ENCODE results near the gene TMPRSS2.

The TMPRSS2 gene

DNA sequence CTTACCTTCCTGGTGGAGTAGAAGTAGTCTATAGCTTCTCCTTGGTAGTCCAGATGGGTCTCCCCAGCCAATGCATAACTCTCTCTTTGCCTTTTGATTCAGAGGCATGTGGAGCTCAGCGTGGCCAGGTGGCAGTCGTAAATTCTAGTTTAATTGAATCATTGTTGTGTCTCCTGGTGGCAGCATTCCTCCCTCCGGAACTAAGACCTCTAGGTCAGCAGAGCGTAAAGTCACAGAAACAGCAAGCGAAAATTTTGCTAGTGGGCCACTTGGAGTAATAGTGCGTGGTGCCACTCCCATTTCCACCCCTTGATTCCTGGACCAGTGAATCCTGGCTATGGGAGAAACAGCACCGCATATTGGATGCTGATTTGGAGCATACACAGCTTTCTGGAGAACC lies 3.9 kb upstream of the TMPRSS2 start:
- no peak overlapping the region for H3K4me3 ChIP-seq (ENCODE audit: low read depth, low read length)
- DNase-seq (ENCODE audit: low read depth): no peak

DNA sequence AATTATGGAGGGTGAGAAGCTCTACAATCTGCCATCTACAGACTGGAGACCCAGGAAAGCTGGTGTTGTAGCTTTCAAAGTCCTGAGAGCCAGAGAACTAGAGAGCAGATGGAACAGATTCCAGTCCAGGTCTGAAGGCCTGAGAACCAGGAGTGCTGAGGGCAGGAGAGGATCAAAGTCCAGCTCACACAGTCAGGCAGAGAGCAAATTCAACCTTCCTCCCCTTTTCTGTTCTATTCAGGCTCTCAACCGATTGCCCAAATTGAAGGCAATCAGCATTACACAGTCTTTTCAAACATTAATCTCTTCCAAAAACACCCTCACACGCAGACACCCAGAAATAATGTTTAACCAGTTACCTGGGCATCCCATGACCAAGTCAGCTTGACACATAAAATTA lies 2.5 kb upstream of the TMPRSS2 start:
- no peak for DNase-seq (ENCODE audit: low read depth)
- no peak overlapping the region for H3K4me3 ChIP-seq (ENCODE audit: low read depth, low read length)

DNA sequence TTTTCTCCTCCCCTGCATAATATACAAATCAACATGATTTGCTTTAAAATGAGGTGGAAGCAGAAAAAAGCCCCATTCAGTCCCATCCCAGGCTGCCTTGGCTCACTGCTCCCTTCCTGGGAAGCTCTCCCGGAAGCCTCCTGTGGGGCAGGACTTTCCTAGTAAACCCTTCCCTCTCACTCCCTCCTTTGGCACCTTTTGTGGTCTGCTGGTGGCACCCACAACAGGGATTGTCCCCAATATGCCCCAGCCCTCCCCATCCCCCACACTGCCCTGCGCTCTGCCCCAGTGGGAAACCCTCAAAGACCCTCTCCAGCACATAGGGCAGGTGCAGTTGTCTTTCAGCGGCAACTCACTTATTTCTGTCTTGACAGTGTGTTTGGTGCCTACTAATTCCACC lies 1.8 kb upstream of the TMPRSS2 start:
- no peak overlapping the region for H3K4me3 ChIP-seq (ENCODE audit: low read depth, low read length)
- DNase-seq (ENCODE audit: low read depth): no peak

DNA sequence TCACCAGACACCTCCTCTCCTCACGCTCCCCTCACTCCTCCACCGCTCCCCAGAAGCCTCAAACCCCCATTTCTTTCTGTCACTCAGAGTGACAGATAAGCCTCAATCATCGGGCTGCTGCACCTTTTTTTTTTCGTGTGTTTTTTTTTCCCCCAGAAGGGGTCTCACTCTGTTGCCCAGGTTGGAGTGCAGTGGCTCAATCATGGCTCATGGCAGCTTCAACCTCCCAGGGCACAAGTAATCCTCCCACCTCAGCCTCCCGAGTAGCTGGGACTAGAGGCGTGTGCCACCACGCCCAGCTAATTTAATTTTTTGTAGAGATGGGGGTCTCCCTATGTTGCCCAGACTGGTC lies 1.2 kb upstream of the TMPRSS2 start:
- no peak for DNase-seq (ENCODE audit: low read depth)

DNA sequence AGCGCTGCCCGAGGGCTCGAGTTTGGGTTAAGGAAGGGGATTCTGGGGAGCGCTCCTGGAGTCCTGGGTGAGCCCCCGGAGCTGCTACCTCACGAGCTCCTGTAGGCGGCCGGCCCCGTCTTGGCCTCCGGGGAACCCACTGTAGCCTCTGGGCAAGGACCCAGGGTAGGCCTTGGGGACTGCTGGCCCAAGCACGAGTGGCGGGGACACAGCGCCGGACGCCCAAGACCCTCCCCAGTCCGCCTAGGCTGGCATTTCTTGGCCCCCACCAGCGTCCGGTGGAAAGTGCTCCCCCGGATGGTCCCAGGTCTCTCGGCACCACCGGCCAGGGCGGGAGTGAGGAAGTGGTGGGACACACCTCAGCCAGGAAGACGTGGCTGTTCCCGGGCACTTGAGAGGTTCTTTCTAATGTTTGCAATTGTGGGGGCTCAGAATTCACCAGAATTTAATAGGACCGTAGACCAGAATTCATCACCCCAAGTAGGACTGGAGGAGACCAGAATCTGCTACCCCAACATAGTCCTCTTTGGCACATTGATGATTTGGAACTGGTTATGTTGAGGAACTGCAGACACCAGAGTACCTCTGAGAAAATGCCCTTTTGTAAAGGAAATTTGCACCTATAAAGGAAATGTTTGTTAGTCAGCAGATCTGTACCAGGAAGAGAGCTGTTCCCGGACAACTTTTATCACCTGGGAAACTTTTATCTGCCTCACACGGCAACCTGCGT lies 622 bp upstream of the TMPRSS2 start:
- DNase-seq (ENCODE audit: low read depth): no peak
- H3K4me3 ChIP-seq (ENCODE audit: low read depth, low read length): no peak overlapping the region

More for the DNA sequence above, 1.2 kb upstream of the TMPRSS2 start:
- no peak overlapping the region for H3K4me3 ChIP-seq (ENCODE audit: low read depth, low read length)

DNA sequence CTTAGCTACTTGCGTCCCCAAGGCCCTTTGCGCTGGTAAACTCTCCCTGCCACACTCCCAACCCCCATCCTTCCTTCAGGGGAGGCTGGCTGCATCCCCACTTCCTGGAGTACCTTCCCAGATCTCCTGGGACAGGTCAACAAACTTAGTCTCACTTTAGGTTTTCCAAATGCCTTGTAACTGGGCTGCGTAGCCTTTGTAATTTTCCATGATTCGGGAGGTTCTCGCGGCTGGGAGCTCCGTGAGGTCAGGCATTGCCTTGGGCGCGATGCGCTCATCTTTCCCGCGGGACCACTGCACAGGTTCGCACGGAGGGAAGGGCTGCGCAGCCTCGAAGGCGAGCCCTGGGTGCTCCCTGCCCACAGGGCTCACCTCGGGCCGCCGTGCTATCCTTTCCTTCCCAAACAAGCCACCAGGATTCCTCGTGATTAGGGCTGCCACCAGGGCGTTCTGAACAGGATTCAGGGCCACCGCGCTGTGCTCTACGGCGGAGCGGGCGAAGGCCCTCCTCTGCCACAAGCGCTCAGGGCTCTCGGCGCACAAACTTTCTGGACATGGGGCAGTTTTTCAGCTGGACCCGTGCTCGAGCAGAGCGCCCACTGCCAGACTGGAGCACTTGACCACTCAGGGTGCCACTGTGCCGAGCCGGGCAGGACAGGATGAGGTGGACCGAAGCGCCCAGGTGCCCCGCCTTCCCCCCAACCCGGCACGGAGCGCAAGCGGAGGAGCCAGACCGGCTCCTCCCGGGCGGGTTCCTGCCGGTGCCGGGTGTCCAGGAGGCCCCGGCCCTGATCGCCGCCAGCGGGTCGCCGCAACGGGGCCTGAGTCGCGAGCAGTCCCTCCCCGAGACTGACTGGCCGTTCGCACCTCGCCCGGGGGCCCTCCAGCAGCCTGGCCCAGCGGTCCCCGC lies 1.1 kb downstream of the TMPRSS2 start:
- H3K4me3 ChIP-seq (ENCODE audit: low read depth, low read length): no peak overlapping the region
- DNase-seq (ENCODE audit: low read depth): no peak

DNA sequence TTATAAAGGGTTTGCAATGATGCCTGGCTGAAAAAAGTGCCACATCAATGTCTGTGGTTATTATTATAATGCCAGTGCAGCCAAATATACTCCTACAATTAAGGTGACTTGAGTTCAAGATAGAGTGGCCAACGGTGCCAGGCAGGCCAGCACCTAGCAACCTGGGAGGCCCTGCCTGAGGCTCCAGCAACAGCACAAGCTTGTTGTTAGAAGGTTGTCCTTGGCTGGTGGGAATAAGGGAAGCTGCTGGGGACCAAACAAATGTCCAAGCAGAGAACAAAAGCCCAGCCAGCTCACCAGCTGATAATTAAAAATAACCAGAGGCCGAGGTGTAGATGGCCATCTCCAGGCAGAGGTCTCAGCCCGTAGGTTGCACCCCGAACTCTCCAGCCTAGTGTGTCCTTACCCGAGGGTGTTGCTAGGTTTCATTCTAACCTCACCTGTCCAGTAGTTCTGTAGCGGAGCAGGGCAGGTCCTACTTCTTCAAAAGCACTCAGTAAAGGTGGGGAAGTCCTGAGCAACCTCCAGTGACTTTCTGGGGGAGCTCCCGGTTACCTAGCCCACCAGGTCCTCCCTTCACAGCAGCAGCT lies 1.9 kb downstream of the TMPRSS2 start:
- no peak overlapping the region for H3K4me3 ChIP-seq (ENCODE audit: low read depth, low read length)

DNA sequence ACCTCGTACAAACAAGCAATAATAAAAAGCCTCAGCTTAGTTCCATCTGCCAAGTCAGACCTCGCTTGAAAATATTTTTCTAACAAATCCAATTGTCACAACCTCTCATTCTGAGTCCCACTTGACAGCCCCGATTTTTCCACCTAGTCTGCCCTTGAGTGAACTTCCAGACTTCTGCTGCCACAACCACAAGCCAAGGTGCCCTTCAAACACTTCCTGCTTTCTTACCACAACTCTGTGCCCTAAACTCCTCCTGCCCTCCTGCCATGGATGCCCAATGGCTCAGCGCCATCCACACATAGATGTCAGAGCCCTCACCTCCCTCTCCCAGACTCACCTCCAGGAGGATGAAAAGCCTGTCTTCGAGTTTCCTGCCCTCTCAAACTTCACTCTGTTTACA lies 3.9 kb downstream of the TMPRSS2 start:
- DNase-seq (ENCODE audit: low read depth): no peak
- no peak overlapping the region for H3K4me3 ChIP-seq (ENCODE audit: low read depth, low read length)

More for the DNA sequence above, 1.9 kb downstream of the TMPRSS2 start:
- no peak for DNase-seq (ENCODE audit: low read depth)

DNA sequence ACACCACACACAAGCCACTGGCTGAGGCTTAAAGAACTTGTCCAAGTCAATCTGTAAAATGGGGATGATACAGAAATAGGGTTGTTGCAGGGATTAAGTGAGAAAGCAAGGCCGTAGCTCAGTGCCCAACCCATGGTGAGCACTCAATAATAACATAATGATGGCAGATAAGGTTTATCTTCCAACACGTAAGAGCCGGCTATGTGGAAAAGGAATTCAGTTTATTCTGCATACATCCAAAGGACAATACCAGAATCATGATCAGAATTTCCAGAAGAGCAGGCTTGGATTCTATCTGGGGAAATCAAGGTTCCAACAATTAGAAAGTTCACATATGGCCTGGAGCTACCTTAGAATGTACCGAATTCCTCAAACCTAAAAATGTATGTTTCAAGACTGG lies 4.6 kb downstream of the TMPRSS2 start:
- no peak for DNase-seq (ENCODE audit: low read depth)
- no peak overlapping the region for H3K4me3 ChIP-seq (ENCODE audit: low read depth, low read length)

DNA sequence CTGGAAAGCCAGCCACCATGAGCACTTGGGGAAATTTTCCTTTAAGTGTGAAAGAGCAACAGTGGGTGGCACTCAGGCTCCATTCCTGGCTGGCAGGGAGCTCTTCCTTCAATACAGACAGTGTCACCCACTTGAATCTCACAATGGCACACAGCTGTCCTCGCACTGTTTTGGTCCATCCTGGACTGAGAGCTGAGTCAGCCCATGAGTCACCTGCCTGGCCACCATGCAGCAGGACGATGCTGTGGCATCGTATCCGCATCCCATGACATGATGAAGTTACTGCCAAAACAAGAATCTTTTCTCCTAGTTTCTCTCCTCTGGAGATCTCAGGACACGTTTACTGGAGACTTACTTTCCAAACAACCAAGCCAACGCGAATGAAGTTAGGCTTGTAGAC lies 6.0 kb downstream of the TMPRSS2 start:
- H3K4me3 ChIP-seq (ENCODE audit: low read depth, low read length): no peak overlapping the region
- DNase-seq (ENCODE audit: low read depth): no peak

DNA sequence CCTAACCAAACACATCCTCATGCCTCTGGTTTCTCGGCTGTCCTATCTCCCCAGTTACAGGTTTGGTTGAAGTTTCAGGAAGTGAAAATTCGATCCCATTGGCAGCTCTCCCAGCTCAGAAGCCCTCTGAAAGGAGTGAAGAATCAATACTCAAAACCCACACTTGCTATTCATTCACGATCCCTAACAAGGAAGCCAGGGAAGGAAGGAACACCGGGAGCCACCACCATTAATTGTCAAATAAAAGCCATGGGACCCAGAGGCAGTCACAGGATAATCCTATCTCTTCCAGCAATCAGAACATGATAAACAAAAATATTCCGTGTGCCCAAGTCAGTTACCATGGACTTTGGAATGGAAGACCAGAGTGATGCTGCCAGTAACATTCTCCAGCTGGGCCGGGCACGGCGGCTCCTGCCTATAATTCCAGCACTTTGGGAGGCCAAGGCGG lies 7.0 kb downstream of the TMPRSS2 start:
- H3K4me3 ChIP-seq (ENCODE audit: low read depth, low read length): no peak overlapping the region
- no peak for DNase-seq (ENCODE audit: low read depth)

DNA sequence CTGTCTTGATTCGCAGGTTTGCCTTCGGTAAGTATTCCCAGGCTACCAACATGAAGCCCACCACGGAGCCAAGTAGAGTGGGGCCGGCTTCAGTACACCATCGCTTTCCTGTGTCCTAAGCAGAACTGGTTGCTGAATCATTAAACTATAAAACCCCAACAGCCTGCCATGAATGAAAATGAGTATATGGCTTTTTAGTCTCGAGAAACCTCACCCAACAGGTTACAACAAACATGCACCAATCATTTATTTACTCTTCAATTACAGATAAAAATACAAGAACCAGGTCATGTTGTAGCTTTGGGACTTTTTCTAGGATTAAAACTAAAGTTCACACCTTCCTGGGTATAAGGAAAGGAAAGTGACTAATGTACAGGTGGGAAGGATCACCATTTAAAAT lies 7.6 kb downstream of the TMPRSS2 start:
- H3K4me3 ChIP-seq (ENCODE audit: low read depth, low read length): no peak overlapping the region
- DNase-seq (ENCODE audit: low read depth): no peak

DNA sequence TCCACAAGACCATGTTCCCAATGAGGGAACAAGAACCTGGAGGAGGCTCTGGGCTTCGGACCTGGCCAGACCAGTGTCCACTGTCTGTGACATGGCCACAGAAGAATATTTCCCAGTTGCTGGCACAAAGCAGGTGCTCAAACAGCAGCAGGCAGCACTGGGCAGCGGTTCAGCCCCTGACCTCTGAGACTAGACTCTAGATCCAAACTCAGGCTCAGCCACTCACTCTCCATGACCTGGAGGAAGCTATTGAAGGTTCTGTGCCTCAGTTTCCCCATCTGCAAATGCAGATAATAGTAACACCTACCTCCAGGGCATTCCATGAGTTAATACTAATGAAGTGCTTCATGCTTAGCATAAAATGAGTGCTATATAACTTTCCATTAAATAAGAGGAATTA lies 8.0 kb downstream of the TMPRSS2 start:
- no peak for DNase-seq (ENCODE audit: low read depth)
- H3K4me3 ChIP-seq (ENCODE audit: low read depth, low read length): no peak overlapping the region

DNA sequence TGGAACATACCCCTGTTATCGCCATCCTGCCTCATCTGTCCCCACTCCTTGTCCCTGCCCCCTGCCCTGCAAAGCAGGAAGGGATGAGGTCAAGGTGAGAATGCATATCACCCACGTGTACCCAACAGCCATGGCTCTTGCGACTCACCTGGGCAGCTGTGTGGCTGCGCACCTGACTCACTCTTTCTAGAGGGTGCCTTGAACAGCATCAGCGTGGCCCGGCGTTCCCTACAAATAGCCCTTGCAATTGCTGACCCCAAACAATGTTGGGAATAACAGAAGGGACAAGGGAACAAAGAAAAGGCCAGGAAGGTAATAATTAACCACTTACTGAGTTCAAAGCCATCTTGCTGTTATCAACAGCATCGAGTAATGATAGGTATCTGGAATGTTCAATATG lies 10.2 kb downstream of the TMPRSS2 start:
- DNase-seq (ENCODE audit: low read depth): no peak
- H3K4me3 ChIP-seq (ENCODE audit: low read depth, low read length): no peak overlapping the region

DNA sequence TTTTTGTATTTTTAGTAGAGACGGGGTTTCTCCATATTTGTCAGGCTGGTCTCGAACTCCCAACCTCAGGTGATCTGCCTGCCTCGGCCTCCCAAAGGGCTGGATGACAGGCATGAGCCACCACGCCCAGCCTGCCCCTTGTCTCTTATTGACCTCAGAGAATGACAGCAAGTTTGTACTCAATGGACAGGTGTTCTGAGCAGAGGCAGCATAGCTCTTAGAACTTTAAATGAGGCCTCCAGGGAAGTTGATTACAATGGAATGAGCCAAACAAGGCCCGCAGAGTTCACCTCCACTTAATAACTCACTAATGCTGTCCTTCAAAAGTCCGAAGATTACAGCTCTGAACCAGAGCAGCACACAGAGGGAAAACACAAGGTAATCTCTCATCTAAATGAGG lies 10.9 kb downstream of the TMPRSS2 start:
- no peak for DNase-seq (ENCODE audit: low read depth)
- no peak overlapping the region for H3K4me3 ChIP-seq (ENCODE audit: low read depth, low read length)

DNA sequence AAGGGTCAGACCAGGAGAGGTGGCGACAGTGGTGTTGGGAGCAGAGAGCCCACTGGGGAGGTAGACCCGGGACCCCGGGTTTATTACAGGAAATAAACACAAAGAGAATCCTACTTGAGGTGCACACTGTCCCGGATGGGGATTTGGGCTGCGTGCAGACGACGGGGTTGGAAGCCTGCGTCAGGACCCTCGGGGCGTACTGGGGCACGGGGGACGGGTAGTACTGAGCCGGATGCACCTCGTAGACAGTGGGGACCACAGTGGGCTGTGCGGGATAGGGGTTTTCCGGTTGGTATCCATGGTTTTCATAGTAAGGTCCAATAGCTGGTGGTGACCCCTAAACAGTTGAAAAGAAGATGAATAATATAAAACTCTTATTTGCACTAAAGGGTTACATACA lies 13.7 kb downstream of the TMPRSS2 start:
- no peak overlapping the region for H3K4me3 ChIP-seq (ENCODE audit: low read depth, low read length)
- DNase-seq (ENCODE audit: low read depth): no peak

DNA sequence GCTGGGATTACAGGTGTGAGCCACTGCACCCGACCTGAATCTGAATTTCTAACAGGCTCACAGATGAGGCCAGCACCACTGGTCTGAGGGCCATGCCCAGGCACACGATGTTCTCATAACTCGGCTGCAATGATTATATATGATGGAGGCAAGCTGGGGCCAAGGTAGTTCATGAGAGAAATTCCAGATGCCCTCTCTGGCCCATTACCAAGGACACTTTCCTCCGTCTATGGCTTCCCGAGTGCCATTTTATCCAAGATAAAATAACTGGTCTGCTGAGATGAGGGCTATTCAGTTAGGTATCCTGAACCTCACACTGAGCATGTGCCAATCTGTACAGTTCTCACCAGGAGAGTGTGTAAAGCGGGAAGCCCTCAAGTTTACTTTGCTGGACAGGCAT lies 16.5 kb downstream of the TMPRSS2 start:
- no peak for DNase-seq (ENCODE audit: low read depth)
- no peak overlapping the region for H3K4me3 ChIP-seq (ENCODE audit: low read depth, low read length)

DNA sequence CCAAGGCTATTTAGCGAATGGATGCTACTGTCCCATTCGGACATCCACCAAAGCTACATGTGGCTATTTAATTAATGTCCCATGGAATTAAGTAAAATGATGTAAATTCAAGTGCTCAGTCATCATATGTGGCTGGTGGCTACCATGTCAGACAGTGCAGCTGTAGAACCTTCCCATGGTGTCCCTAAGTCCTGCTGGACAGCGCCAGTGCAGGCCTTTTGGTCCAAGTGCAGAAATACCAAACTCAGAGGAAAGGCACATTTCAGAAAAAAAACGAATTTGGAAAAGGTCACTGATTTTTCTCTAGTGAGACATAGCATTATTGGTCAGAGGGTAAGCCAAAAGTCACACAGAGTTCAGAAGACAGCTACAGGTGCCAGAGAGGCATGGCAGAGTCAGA lies 17.6 kb downstream of the TMPRSS2 start:
- DNase-seq (ENCODE audit: low read depth): no peak
- no peak overlapping the region for H3K4me3 ChIP-seq (ENCODE audit: low read depth, low read length)

DNA sequence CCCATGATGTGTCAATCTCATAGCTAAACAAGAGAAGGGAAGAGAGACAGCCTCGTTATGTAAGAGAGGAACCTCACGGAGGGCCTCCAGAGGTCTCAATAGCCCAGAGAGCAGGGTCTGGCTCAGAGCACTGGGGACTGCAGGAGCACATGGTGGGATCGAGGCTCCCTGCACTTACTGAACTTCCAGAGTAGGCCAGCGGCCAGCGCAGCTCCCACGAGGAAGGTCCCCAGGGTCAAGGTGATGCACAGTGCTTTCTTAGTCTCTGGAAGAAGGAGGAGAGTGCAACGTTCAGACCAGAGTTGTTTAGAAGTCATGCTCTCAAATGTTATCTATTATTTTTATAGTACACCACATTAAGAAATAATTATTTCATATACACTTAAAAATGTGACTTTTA lies 18.6 kb downstream of the TMPRSS2 start:
- H3K4me3 ChIP-seq (ENCODE audit: low read depth, low read length): no peak overlapping the region
- no peak for DNase-seq (ENCODE audit: low read depth)

DNA sequence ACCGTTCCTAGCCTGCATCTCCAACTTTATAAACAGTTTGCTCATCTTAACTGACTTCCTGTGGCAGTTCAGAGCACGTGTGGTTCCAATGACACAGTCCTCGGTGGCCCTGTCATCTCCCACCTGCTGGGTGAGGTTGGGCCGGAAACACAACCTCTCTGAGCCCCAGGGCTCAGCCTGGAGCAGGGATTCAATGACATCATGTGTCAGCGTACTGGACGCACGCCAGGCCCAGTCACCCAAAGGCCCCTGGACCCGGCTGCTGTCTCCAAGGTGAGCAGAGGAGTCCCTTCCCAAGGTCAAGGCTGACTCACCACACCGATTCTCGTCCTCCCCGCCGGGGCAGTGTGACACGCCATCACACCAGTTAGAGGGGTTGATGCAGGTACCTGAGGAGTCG lies 19.9 kb downstream of the TMPRSS2 start:
- no peak for DNase-seq (ENCODE audit: low read depth)
- no peak overlapping the region for H3K4me3 ChIP-seq (ENCODE audit: low read depth, low read length)

DNA sequence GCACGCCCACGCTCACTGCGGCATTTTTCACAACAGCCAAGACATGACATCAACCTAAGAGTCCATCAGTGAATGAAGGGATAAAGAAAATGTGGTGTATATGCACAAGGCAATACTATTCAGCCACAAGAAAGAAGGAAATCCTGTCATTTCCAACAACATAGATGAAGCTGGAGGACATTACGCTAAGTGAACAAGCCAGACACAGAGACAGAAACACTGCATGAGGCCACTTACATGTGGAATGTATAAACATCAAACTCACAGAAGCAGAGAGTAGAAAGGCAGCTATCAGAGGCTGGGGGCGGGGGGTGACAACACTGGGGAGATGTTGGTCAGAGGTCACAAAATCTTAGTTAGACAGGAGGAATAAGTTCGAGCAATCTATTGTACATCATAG lies 20.9 kb downstream of the TMPRSS2 start:
- H3K4me3 ChIP-seq (ENCODE audit: low read depth, low read length): no peak overlapping the region
- no peak for DNase-seq (ENCODE audit: low read depth)

Measured in skeletal muscle cell (primary cell).